Stimulated activated naive B cell treated with anti-CD40 and anti-IgM and Interleukin-4, amounts not matched to agents 10 μg/mL and 1 μg/mL and 100 μg/mL, for 72 hours (primary cell): ENCODE data around the gene SRGAP3.

Experiments used
- ATAC-seq, 2 donors: fragments of 150-1000 bp; cut with Tn5 transposase; replicated peaks; 2 replicates each; pipeline ENCODE4 v1.10.0; 2021; ENCODE audit warnings: moderate library complexity in 1 of 2
- DNase-seq: peaks from one replicate; pipeline ENCODE4 v3.0.0; 2021
- H3K27ac Mint-ChIP-seq: one replicate; pipeline ENCODE4 v1.8.0; 2022; ENCODE audit warnings: mild to moderate bottlenecking, mixed read lengths
- H3K27me3 Mint-ChIP-seq, 2 donors: one replicate each; pipeline ENCODE4 v1.8.0; 2022; ENCODE audit warnings: mixed read lengths in 2 of 2
- H3K36me3 Mint-ChIP-seq, 2 donors: one replicate each; pipeline ENCODE4 v1.8.0; 2022; ENCODE audit warnings: mixed read lengths in 2 of 2, mild to moderate bottlenecking in 1 of 2
- H3K4me1 Mint-ChIP-seq, 2 donors: one replicate each; pipeline ENCODE4 v1.8.0; 2022; ENCODE audit warnings: mixed read lengths in 2 of 2, mild to moderate bottlenecking in 1 of 2
- H3K4me3 Mint-ChIP-seq, 2 donors: one replicate each; pipeline ENCODE4 v1.8.0; 2022; ENCODE audit warnings: mild to moderate bottlenecking in 2 of 2, mixed read lengths in 2 of 2, moderate library complexity in 1 of 2
- H3K9me3 Mint-ChIP-seq, 2 donors: one replicate each; pipeline ENCODE4 v1.8.0; 2022; ENCODE audit warnings: mixed read lengths in 2 of 2, mild to moderate bottlenecking in 1 of 2

SRGAP3 gene

DNA sequence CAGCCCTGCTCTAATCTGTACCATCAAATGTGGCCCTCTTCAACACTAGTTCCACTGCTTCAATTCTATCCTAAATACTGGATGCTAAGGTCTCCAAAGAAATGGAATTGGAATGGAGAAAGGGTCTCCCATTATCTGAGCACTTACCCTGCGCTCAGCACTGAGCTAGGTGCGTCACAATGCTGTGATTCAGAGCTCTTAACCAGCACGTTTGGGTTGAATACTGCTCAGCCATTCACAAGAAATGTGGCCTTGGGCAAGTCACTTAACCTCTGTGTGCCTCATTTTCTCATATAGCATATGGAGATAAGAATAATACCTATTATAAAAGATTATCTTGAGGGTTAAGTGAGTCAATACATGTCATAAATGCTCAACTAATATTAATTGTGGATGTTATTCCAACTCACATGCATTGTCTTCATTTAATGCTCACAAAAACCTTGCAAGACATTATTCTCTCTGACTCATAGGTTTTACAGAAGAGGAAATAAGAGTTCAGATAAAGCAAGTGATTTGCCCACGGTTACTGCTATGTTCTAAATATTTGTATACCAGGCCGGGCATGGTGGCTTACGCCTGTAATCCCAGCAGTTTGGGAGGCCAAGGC, 27.4 kb upstream of the SRGAP3 start:
- peaks cover 4 to 9% of the 10 kb centered on the region in 2 donors for H3K9me3 Mint-ChIP-seq
- peaks cover 5 to 9% of the 10 kb centered on the region in 2 donors for H3K27me3 Mint-ChIP-seq
- H3K36me3 Mint-ChIP-seq: peaks cover 2 to 6% of the 10 kb centered on the region in 2 donors
- DNase-seq (no peak), ATAC-seq (no peak)
- no peak overlapping the region for H3K4me3 Mint-ChIP-seq
- H3K4me1 Mint-ChIP-seq: no peaks in the 10 kb centered on the region
- no peak overlapping the region for H3K27ac Mint-ChIP-seq

DNA sequence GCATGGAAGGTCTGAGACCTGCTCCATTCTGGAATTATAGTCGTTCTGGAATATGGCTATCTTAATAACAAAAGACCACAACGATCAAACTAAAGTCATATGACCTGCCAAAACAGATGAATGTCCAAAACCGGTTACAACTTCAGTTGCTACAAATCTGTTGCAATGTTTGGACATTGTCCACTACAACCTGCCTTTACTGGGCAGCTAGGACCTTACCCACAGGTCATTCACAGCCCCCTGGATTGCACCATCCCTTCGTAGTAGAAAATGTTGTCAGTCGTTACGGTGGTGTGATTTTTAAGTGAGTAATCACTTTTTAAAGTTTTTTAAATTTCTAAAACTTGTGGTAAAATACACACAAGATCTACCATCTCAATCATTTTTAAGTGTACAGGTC, 22.5 kb upstream of the SRGAP3 start:
- H3K9me3 Mint-ChIP-seq: peaks cover 4 to 9% of the 10 kb centered on the region in 2 donors
- H3K4me3 Mint-ChIP-seq: no peak overlapping the region
- peaks cover 10 to 12% of the 10 kb centered on the region in 2 donors for H3K27me3 Mint-ChIP-seq
- H3K36me3 Mint-ChIP-seq: peaks cover 2 to 6% of the 10 kb centered on the region in 2 donors
- no peaks in the 10 kb centered on the region for H3K4me1 Mint-ChIP-seq
- ATAC-seq: no peak
- no peak for DNase-seq
- H3K27ac Mint-ChIP-seq: no peak overlapping the region

DNA sequence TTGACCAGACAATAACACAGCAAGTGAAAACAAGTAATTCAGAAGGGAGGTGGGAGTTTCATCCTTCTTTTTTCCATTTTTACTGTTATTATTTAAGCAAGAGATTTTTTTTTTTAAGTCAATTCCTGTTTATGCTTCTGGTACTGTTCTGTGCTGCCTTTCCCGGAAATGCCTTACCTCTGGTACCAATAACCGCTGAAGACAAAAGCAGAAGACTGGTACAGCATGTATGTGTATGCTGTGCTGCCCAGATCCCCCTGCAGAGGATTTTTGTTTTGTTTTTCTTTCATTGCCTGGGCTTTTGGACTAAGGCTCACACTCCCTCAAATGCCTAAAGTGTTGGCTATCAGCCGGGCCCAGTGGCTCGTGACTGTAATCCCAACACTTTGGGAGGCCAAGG, 21.3 kb upstream of the SRGAP3 start:
- Mint-ChIP-seq H3K9me3 (peaks cover 8 to 9% of the 10 kb centered on the region in 2 donors), H3K4me3 (no peak overlapping the region), H3K4me1 (no peaks in the 10 kb centered on the region), H3K27me3 (peaks cover 5 to 12% of the 10 kb centered on the region in 2 donors), H3K27ac (no peak overlapping the region), H3K36me3 (peaks cover 2 to 6% of the 10 kb centered on the region in 2 donors)
- ATAC-seq (no peak), DNase-seq (no peak)

DNA sequence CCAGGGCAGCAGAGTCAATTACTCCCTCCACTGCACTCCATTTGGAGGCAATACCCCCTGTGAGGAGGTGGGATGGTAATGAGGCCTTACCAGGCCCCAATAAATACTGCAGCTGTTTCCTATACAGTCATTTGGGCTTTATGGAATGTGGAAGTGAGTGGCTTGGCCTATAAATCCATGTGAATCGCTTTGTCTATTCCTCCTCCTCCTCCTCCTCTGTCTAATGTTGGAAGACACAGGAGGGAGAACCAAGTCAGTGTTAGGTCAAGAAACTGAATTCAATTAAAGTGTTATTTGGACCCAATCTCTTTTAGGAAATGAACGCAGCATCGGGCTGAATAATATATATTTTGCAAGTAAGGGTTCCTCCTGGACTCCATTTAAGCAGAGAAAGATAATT, 17.3 kb upstream of the SRGAP3 start:
- DNase-seq (no peak), ATAC-seq (no peak)
- Mint-ChIP-seq H3K9me3 (peaks cover 0 to 7% of the 10 kb centered on the region in 2 donors), H3K4me3 (no peak overlapping the region), H3K27me3 (peaks cover 5 to 18% of the 10 kb centered on the region in 2 donors), H3K36me3 (no peaks in the 10 kb centered on the region), H3K4me1 (no peaks in the 10 kb centered on the region), H3K27ac (no peak overlapping the region)

- ATAC-seq (no peak), DNase-seq (no peak)
- Mint-ChIP-seq H3K27me3 (peaks cover 24 to 37% of the 10 kb centered on the region in 2 donors), H3K4me1 (no peaks in the 10 kb centered on the region), H3K27ac (no peak overlapping the region), H3K9me3 (peaks cover 0 to 6% of the 10 kb centered on the region in 2 donors), H3K36me3 (no peaks in the 10 kb centered on the region), H3K4me3 (no peak overlapping the region)
These were observed 10.9 kb upstream of the SRGAP3 start for GRCh38 chr3:9260305-9260704.

GRCh38 chr3:9257092-9257491, 7.6 kb upstream of the SRGAP3 start:
- H3K27me3 Mint-ChIP-seq: peaks cover 36 to 38% of the 10 kb centered on the region in 2 donors
- no peak overlapping the region for H3K27ac Mint-ChIP-seq
- no peak for ATAC-seq
- no peak for DNase-seq
- H3K4me3 Mint-ChIP-seq: no peak overlapping the region
- H3K4me1 Mint-ChIP-seq: no peaks in the 10 kb centered on the region
- H3K9me3 Mint-ChIP-seq: peaks cover 0 to 3% of the 10 kb centered on the region in 2 donors
- H3K36me3 Mint-ChIP-seq: no peaks in the 10 kb centered on the region

GRCh38 chr3:9255976-9256375, 6.5 kb upstream of the SRGAP3 start:
- H3K4me3 Mint-ChIP-seq: no peak overlapping the region
- H3K27me3 Mint-ChIP-seq: peaks cover 31% of the 10 kb centered on the region in 2 donors
- ATAC-seq: no peak
- H3K9me3 Mint-ChIP-seq: peaks cover 0 to 3% of the 10 kb centered on the region in 2 donors
- no peaks in the 10 kb centered on the region for H3K36me3 Mint-ChIP-seq
- no peak for DNase-seq
- no peaks in the 10 kb centered on the region for H3K4me1 Mint-ChIP-seq
- H3K27ac Mint-ChIP-seq: no peak overlapping the region

DNA sequence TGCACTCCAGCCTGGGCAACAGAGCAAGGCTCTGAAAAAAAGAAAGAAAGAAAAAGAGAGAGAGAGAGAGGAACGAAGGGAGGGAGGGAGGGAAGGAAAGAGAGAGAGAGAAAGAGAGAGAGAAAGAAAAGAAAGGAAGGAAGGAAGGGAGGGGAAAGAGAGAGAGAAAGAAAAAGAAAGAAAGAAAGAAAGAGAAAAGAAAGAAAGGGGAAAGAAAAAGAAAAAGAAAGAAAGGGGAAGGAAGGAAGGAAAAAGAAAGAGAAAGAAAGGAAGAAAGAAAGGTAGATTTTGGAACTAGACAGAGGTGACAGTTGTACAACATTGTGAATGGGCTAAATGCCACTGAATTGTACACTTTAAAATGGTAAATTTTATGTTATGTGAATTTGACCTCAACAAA, 5.3 kb upstream of the SRGAP3 start:
- H3K27me3 Mint-ChIP-seq: peaks cover 23 to 26% of the 10 kb centered on the region in 2 donors

DNA sequence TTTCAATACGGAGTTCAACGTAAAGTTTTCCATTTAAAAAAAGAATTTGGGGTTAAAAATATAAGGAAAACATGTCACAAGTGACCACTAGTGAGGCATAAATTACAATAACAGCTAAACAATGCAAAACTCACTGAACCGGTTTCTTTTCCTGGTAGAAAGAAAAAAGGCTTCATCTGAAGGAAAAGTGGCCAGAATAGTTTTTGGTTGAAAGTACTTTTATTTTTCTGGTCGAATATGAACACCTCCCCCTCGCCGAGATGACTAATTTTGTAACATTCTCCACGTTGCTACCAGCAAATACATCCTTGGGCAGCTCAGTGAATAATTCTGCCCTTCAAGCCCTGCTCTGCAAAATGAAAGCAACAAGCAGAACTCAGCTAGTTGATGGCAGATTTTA, 3.9 kb upstream of the SRGAP3 start:
- ATAC-seq (no peak), DNase-seq (no peak)
- H3K27me3 Mint-ChIP-seq: peaks cover 21% of the 10 kb centered on the region in 2 donors
- H3K4me1 Mint-ChIP-seq: peaks cover 10 to 19% of the 10 kb centered on the region in 2 donors
- no peaks in the 10 kb centered on the region for H3K36me3 Mint-ChIP-seq
- peaks cover 0 to 3% of the 10 kb centered on the region in 2 donors for H3K9me3 Mint-ChIP-seq
- H3K4me3 Mint-ChIP-seq: no peak overlapping the region
- H3K27ac Mint-ChIP-seq: no peak overlapping the region

More for the DNA sequence above, 5.3 kb upstream of the SRGAP3 start:
- no peaks in the 10 kb centered on the region for H3K36me3 Mint-ChIP-seq
- H3K9me3 Mint-ChIP-seq: peaks cover 0 to 3% of the 10 kb centered on the region in 2 donors
- no peak for DNase-seq
- H3K27ac Mint-ChIP-seq: no peak overlapping the region
- H3K4me3 Mint-ChIP-seq: no peak overlapping the region
- no peak for ATAC-seq
- peaks cover 1 to 5% of the 10 kb centered on the region in 2 donors for H3K4me1 Mint-ChIP-seq

- no peak for DNase-seq
- Mint-ChIP-seq H3K27me3 (peaks cover 21 to 25% of the 10 kb centered on the region in 2 donors), H3K27ac (no peak overlapping the region), H3K4me1 (peaks cover 12 to 23% of the 10 kb centered on the region in 2 donors), H3K36me3 (no peaks in the 10 kb centered on the region), H3K4me3 (no peak overlapping the region), H3K9me3 (no peaks in the 10 kb centered on the region)
- no peak for ATAC-seq
These were observed 1.8 kb upstream of the SRGAP3 start for GRCh38 chr3:9251055-9251786.

DNA sequence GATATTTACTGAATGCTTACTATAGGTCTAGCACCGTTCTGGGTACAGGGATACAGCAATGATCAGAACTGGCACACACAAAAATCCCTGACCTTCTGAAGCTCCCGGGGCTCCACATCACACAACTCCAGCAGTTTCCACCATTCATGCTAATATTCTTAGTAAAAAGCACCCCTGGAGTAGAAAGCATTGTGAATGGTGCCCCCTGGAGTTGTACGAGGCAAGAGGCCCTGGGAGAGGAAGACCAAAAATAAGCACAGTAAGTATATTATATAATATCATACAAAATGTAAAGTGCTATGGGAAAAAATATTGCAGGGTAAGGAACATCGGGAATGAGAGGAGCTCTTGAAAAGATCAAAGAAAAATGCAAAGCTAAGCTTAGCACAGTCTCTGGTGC, 790 bp upstream of the SRGAP3 start:
- Mint-ChIP-seq H3K4me3 (no peak overlapping the region), H3K36me3 (no peaks in the 10 kb centered on the region), H3K4me1 (peaks cover 12 to 23% of the 10 kb centered on the region in 2 donors), H3K9me3 (no peaks in the 10 kb centered on the region), H3K27me3 (peaks cover 21 to 25% of the 10 kb centered on the region in 2 donors), H3K27ac (no peak overlapping the region)
- ATAC-seq: no peak
- no peak for DNase-seq

- Mint-ChIP-seq H3K27ac (no peak overlapping the region), H3K27me3 (peaks cover 11 to 20% of the 10 kb centered on the region in 2 donors), H3K9me3 (no peaks in the 10 kb centered on the region), H3K4me1 (peaks cover 12 to 23% of the 10 kb centered on the region in 2 donors), H3K4me3 (peak overlapping the region; percentile 87 to 91), H3K36me3 (no peaks in the 10 kb centered on the region)
- DNase-seq: no peak
- no peak for ATAC-seq
These were observed 749 bp downstream of the SRGAP3 start for GRCh38 chr3:9248522-9249271.

DNA sequence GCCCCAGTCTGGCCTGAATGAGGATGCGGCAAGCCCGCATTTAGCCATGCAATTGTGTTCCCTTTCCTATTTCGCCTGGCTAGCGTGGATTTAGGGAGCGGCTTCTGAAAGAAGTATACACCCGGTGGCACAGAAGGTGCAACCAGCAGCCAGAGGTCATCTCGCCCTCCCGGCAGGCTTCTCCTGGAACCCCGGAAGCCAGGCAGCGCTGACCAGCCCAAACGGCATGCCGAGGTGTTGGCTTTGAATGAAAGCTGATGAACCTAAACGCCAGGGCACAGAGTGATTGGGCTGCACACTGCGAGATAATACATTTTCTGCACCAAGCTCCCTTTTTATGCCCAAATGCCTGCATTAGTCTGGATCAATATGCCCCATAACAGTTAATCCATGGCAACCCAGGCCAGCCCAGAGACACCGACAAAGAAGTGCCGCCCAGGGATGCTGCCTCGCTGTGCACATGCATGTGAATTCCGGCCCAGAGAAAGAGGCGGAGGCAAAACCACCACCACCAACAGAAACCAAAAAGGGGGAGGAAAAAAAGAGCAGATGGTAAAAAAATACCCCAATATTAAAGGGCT, 1.4 kb downstream of the SRGAP3 start:
- Mint-ChIP-seq H3K27me3 (peaks cover 12 to 18% of the 10 kb centered on the region in 2 donors), H3K4me1 (peaks cover 12 to 23% of the 10 kb centered on the region in 2 donors), H3K36me3 (no peaks in the 10 kb centered on the region), H3K4me3 (peak overlapping the region in 1 of 2 donors; percentile 87), H3K9me3 (no peaks in the 10 kb centered on the region), H3K27ac (no peak overlapping the region)
- DNase-seq (no peak), ATAC-seq (no peak)

GRCh38 chr3:9247361-9247940, 2.0 kb downstream of the SRGAP3 start:
- Mint-ChIP-seq H3K9me3 (no peaks in the 10 kb centered on the region), H3K27me3 (peaks cover 10 to 13% of the 10 kb centered on the region in 2 donors), H3K4me1 (peaks cover 12 to 23% of the 10 kb centered on the region in 2 donors), H3K4me3 (no peak overlapping the region), H3K27ac (no peak overlapping the region), H3K36me3 (no peaks in the 10 kb centered on the region)
- no peak for ATAC-seq
- no peak for DNase-seq
